AML-193 (cell line): ENCODE results near the gene DIAPH1.
"Not testable (repeated sequence)": the region's sequence is repeated elsewhere in the genome, so short reads cannot be mapped to it uniquely, and the experiment has no call there.

Experiments used
- DNase-seq, 2 experiments: peaks; one replicate each; lab custom pipeline; 2025; lab: John Stamatoyannopoulos, UW

DIAPH1 gene

GRCh38 chr5:141609921-141610320, 8.9 kb downstream of the DIAPH1 start:
- DNase-seq: not testable (repeated sequence)

GRCh38 chr5:141609044-141609443, 9.8 kb downstream of the DIAPH1 start:
- no peak for DNase-seq

GRCh38 chr5:141608557-141608956, 10.2 kb downstream of the DIAPH1 start:
- no peak for DNase-seq

GRCh38 chr5:141608046-141608445, 10.8 kb downstream of the DIAPH1 start:
- DNase-seq: no peak

- peak; percentile 94 to 97 for DNase-seq
Measured at GRCh38 chr5:141605523-141606277, 13.1 kb downstream of the DIAPH1 start.

- DNase-seq: peak; percentile 96 to 97
Measured at GRCh38 chr5:141603923-141604717, 14.7 kb downstream of the DIAPH1 start.

GRCh38 chr5:141602606-141603005, 16.2 kb downstream of the DIAPH1 start:
- DNase-seq: no peak

GRCh38 chr5:141598391-141599345, 20.1 kb downstream of the DIAPH1 start:
- no peak for DNase-seq

GRCh38 chr5:141597814-141598213, 21.0 kb downstream of the DIAPH1 start:
- no peak for DNase-seq

- DNase-seq: no peak
Measured at GRCh38 chr5:141597394-141597793, 21.4 kb downstream of the DIAPH1 start.

- no peak for DNase-seq
Measured at GRCh38 chr5:141596867-141597266, 21.9 kb downstream of the DIAPH1 start.

GRCh38 chr5:141590127-141590526, 28.7 kb downstream of the DIAPH1 start:
- DNase-seq: no peak

- no peak for DNase-seq
Measured at GRCh38 chr5:141586246-141586645, 32.6 kb downstream of the DIAPH1 start.

GRCh38 chr5:141585594-141585993, 33.2 kb downstream of the DIAPH1 start:
- no peak for DNase-seq

GRCh38 chr5:141574122-141574510, 44.7 kb downstream of the DIAPH1 start:
- DNase-seq: no peak

GRCh38 chr5:141573489-141574121, 45.2 kb downstream of the DIAPH1 start:
- DNase-seq: no peak

- DNase-seq: peak; percentile 80 to 84
Measured at GRCh38 chr5:141570655-141571054, 48.1 kb downstream of the DIAPH1 start.

GRCh38 chr5:141567513-141568117, 51.2 kb downstream of the DIAPH1 start:
- peak; percentile 12 to 31 for DNase-seq

- no peak for DNase-seq
Measured at GRCh38 chr5:141565826-141566570, 52.8 kb downstream of the DIAPH1 start.

GRCh38 chr5:141564216-141564692, 54.5 kb downstream of the DIAPH1 start:
- peak; percentile 89 for DNase-seq
